Uterus (tissue), 4 donors: ENCODE measurements around the gene NUP93. TPM values are rescaled to one million over a fixed set of nuclear protein-coding genes. Genes with fewer than 3 reads are reported as not detected.

Experiments used
- DNase-seq, 2 donors: peaks; one replicate each; pipeline ENCODE4 v3.0.0-alpha.2; 2019 to 2020
- H3K27ac ChIP-seq, 2 donors: fragments of 200-600 bp; sonication (generic); 1 replicate in 1 of 2; 2 replicates in 1 of 2; pipeline ENCODE4 v1.5.1; 2016 to 2018
- H3K27me3 ChIP-seq, 2 donors: fragments of 200-600 bp; sonication (generic); one replicate each; pipeline ENCODE4 v1.5.1; 2018 to 2019; ENCODE audit warnings: control low read depth in 1 of 2
- H3K36me3 ChIP-seq, 2 donors: fragments of 200-600 bp; sonication (generic); one replicate each; pipeline ENCODE4 v1.5.1; 2019; ENCODE audit warnings: control low read depth in 1 of 2
- H3K4me1 ChIP-seq, 2 donors: fragments of 200-600 bp; sonication (generic); one replicate each; pipeline ENCODE4 v1.5.1; 2018 to 2019; ENCODE audit warnings: control low read depth in 1 of 2
- H3K4me3 ChIP-seq, 2 donors: fragments of 200-600 bp; sonication (generic); 1 replicate in 1 of 2; 2 replicates in 1 of 2; pipeline ENCODE4 v1.5.1; 2018 to 2019; ENCODE audit warnings: mild to moderate bottlenecking in 1 of 2
- H3K9me3 ChIP-seq, 2 donors: fragments of 200-600 bp; sonication (generic); one replicate each; pipeline ENCODE4 v1.5.1; 2019; ENCODE audit warnings: control low read depth in 1 of 2
- CTCF ChIP-seq, 4 experiments: fragments of 200-600 bp in 2 of 4; fragments of 450-650 bp in 2 of 4; sonication (generic) in 2 of 4; IDR thresholded peaks; one replicate each; pipeline ENCODE4 v1.5.1; 2016 to 2019; ENCODE audit warnings: antibody characterized with exemption in 4 of 4, mild to moderate bottlenecking in 2 of 4, moderate library complexity in 1 of 4
- POLR2A ChIP-seq, 2 donors: fragments of 450-650 bp; IDR thresholded peaks; one replicate each; pipeline ENCODE4 v1.6.1; 2016; ENCODE audit warnings: antibody characterized with exemption in 2 of 2, mild to moderate bottlenecking in 1 of 2, moderate library complexity in 1 of 2
- intact Hi-C: fragments of 100-400 bp; cut with DNase I; formaldehyde crosslinking; loops from one replicate; pipeline ENCODE4 v1.15.1; 2023; ENCODE audit warnings: low total_unique reads
- total RNA-seq, 4 donors: library from RNA; depleted of rRNA in 3 of 4; stranded (reverse); fragments of >200 nt in 3 of 4; gene quantifications; one replicate each; pipeline versions ENCODE4 v1.1.0 to v1.2.4, GENCODE V29; 2014 to 2023
- donor health status: DM: yes; HTN: yes; CAD: no.

The NUP93 gene
- total RNA-seq, 4 donors from 2014 or later, result 17.6 to 71.0 (median 34.5) TPM

DNA sequence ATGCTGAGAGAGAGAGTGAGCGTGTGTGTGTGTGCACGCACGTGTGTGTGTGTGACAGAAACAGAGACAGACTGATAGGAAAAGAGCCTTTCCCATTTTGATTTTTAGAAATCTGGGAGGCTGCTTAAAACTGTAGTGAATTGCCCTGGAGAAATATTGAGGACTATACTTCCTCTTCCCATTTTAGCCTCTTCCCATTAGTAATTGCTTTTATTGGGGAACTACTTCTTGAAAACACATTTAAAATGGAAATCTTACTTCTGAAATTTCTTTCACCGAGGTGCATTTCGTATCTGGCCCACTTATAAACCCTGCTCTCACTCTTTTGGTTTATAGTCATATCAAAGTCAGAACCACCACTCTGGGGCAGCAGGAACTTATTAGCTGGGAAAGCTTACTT, 47.1 kb downstream of the NUP93 start:
- H3K4me1 ChIP-seq, result peaks cover 0 to 2% of the 10 kb centered on the region in 2 donors
- DNase-seq, result no peak
- no peaks in the 10 kb centered on the region for H3K36me3 ChIP-seq
- TF ChIP-seq CTCF (IDR thresholded peaks at IDR 0.05), result no peak
- no peak for TF ChIP-seq POLR2A (IDR thresholded peaks at IDR 0.05)
- intact Hi-C loops, result no loop called here
- no peak overlapping the region for H3K4me3 ChIP-seq
- no peak overlapping the region for H3K27ac ChIP-seq
- H3K27me3 ChIP-seq, result no peaks in the 10 kb centered on the region
- no peaks in the 10 kb centered on the region for H3K9me3 ChIP-seq

- no peaks in the 10 kb centered on the region for H3K27me3 ChIP-seq
- TF ChIP-seq CTCF (IDR thresholded peaks at IDR 0.05) (no peak), POLR2A (IDR thresholded peaks at IDR 0.05) (no peak)
- intact Hi-C loops, result no loop called here
- no peaks in the 10 kb centered on the region for H3K4me1 ChIP-seq
- H3K36me3 ChIP-seq, result no peaks in the 10 kb centered on the region
- no peaks in the 10 kb centered on the region for H3K9me3 ChIP-seq
- no peak overlapping the region for H3K27ac ChIP-seq
- no peak for DNase-seq
- no peak overlapping the region for H3K4me3 ChIP-seq
Observed at GRCh38 chr16:56777482-56777881, 47.6 kb downstream of the NUP93 start.

GRCh38 chr16:56779906-56780305, 50.0 kb downstream of the NUP93 start:
- no peak for DNase-seq
- intact Hi-C loops, result no loop called here

DNA sequence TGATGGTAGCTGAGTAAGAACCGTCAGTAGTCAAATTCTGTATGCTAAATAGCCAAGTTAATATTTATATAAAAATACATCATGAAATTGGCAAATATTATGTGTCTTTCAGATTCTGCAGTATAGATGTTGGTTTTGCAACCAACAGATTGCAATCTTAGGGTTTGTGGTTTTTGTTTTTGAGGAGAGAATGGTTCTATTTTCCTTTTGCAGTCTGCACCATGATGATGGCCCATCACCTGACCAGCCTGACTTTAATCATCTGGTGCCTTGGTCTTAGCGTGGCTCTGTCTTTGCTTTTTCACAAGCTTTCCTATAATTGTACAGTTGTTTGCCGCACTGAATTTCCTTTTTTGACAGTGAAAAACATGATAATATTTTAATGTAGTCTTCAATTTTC, 50.7 kb downstream of the NUP93 start:
- Histone ChIP-seq H3K4me1 (no peaks in the 10 kb centered on the region), H3K4me3 (no peak overlapping the region), H3K27me3 (no peaks in the 10 kb centered on the region), H3K9me3 (no peaks in the 10 kb centered on the region), H3K36me3 (no peaks in the 10 kb centered on the region), H3K27ac (no peak overlapping the region)
- intact Hi-C loops, result no loop called here
- TF ChIP-seq POLR2A (IDR thresholded peaks at IDR 0.05) (no peak), CTCF (IDR thresholded peaks at IDR 0.05) (no peak)
- DNase-seq, result no peak

More at GRCh38 chr16:56779906-56780305, 50.0 kb downstream of the NUP93 start:
- Histone ChIP-seq H3K36me3 (no peaks in the 10 kb centered on the region), H3K4me3 (no peak overlapping the region), H3K9me3 (no peaks in the 10 kb centered on the region), H3K4me1 (no peaks in the 10 kb centered on the region), H3K27me3 (no peaks in the 10 kb centered on the region), H3K27ac (no peak overlapping the region)
- TF ChIP-seq POLR2A (IDR thresholded peaks at IDR 0.05), result no peak
- TF ChIP-seq CTCF (IDR thresholded peaks at IDR 0.05), result no peak

- Histone ChIP-seq H3K4me1 (no peaks in the 10 kb centered on the region), H3K4me3 (no peak overlapping the region), H3K27ac (no peak overlapping the region), H3K9me3 (no peaks in the 10 kb centered on the region), H3K36me3 (no peaks in the 10 kb centered on the region), H3K27me3 (no peaks in the 10 kb centered on the region)
- TF ChIP-seq CTCF (IDR thresholded peaks at IDR 0.05) (no peak), POLR2A (IDR thresholded peaks at IDR 0.05) (no peak)
- DNase-seq, result no peak
- intact Hi-C loops, result no loop called here
Observed at GRCh38 chr16:56781528-56781961, 51.6 kb downstream of the NUP93 start.
